Peyer's patch (tissue), 4 donors: ENCODE measurements around the gene HNRNPL. TPM values are rescaled to one million over a fixed set of nuclear protein-coding genes. Genes with fewer than 3 reads are reported as not detected.
"Not testable (repeated sequence)": the region's sequence is repeated elsewhere in the genome, so short reads cannot be mapped to it uniquely, and the experiment has no call there.

Experiments
- DNase-seq, 3 donors: peaks; one replicate each; pipeline ENCODE4 v3.0.0-alpha.2; 2017 to 2019
- H3K27ac ChIP-seq, 4 donors: fragments of 200-600 bp; sonication (generic); one replicate each; pipeline ENCODE4 v1.5.1; 2016 to 2019
- H3K27me3 ChIP-seq, 2 donors: fragments of 200-600 bp; sonication (generic); one replicate each; pipeline ENCODE4 v1.5.1; 2019
- H3K36me3 ChIP-seq, 3 donors: fragments of 200-600 bp; sonication (generic); one replicate each; pipeline ENCODE4 v1.5.1; 2016 to 2019
- H3K4me1 ChIP-seq, 4 donors: fragments of 200-600 bp; sonication (generic); one replicate each; pipeline ENCODE4 v1.5.1; 2016 to 2019
- H3K4me3 ChIP-seq, 4 donors: fragments of 200-600 bp; sonication (generic); 1 replicate in 3 of 4; 2 replicates in 1 of 4; pipeline ENCODE4 v1.5.1; 2016 to 2019; ENCODE audit warnings: mild to moderate bottlenecking in 1 of 4
- H3K9me3 ChIP-seq, 4 donors: fragments of 200-600 bp; sonication (generic); one replicate each; pipeline ENCODE4 v1.5.1; 2016 to 2019; ENCODE audit warnings: mild to moderate bottlenecking in 1 of 4
- POLR2A ChIP-seq, 2 donors: fragments of 450-650 bp; IDR thresholded peaks; one replicate each; pipeline ENCODE4 v1.5.1; 2017; ENCODE audit warnings: antibody characterized with exemption in 2 of 2, mild to moderate bottlenecking in 2 of 2, moderate library complexity in 2 of 2
- total RNA-seq, 4 donors: library from RNA; depleted of rRNA; stranded (reverse); fragments of >200 nt; gene quantifications; one replicate each; pipeline ENCODE4 v1.1.0, GENCODE V29; 2016
- TF ChIP-seq, protein P1 (sequence below), 6 experiments: fragments of 450-650 bp in 4 of 6; fragments of 200-600 bp in 2 of 6; sonication (generic) in 1 of 6; IDR thresholded peaks; one replicate each; pipeline ENCODE4 v1.5.1; 2017 to 2019; ENCODE audit warnings: antibody characterized with exemption in 6 of 6, mild to moderate bottlenecking in 3 of 6, moderate library complexity in 1 of 6

Gene HNRNPL
- total RNA-seq, 4 donors from 2014 or later: 149 to 229 (median 186) TPM

DNA sequence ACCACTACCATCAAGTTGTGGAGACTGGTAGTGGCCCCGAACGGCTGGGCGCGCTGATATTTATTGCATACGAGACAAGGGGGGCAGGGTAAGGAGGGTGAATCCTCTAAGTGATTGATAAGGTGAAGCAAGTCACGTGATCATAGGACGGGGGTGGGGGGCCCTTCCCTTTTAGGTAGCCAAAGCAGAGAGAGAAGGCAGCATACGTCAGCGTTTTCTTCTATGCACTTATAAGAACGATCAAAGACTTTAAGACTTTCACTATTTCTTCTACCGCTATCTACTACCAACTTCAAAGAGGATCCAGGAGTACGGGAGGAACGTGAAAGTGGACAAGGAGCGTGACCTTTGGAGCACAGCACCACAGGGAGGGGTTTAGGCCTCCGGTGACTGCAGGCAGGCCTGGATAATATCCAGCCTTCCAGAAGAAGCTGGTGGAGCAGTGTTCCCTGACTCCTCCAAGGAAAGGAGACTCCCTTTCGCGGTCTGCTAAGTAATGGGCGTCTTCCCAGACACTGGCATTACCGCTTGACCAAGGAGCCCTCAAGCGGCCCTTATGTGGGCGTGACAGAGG lies 9.9 kb upstream of the HNRNPL start:
- H3K4me3 ChIP-seq, H3K9me3 ChIP-seq, H3K36me3 ChIP-seq, H3K27me3 ChIP-seq: not testable (repeated sequence)
- Histone ChIP-seq H3K27ac (peak overlapping the region in 3 of 4 donors; percentile 16 to 81 (median 61)), H3K4me1 (peaks cover 3 to 31% (median 13%) of the 10 kb centered on the region in 4 donors)
- peak in 2 of 3 donors; percentile 69 to 82 for DNase-seq
- peak in 1 of 2 donors; percentile 75 for TF ChIP-seq POLR2A (IDR thresholded peaks at IDR 0.05)

- Histone ChIP-seq H3K27ac (peak overlapping the region in 3 of 4 donors; percentile 42 to 74 (median 65)), H3K36me3 (no peaks in the 10 kb centered on the region), H3K4me1 (peaks cover 0 to 17% (median 6%) of the 10 kb centered on the region in 4 donors), H3K4me3 (no peak overlapping the region), H3K27me3 (no peaks in the 10 kb centered on the region), H3K9me3 (no peaks in the 10 kb centered on the region)
- TF ChIP-seq, protein P1, sequence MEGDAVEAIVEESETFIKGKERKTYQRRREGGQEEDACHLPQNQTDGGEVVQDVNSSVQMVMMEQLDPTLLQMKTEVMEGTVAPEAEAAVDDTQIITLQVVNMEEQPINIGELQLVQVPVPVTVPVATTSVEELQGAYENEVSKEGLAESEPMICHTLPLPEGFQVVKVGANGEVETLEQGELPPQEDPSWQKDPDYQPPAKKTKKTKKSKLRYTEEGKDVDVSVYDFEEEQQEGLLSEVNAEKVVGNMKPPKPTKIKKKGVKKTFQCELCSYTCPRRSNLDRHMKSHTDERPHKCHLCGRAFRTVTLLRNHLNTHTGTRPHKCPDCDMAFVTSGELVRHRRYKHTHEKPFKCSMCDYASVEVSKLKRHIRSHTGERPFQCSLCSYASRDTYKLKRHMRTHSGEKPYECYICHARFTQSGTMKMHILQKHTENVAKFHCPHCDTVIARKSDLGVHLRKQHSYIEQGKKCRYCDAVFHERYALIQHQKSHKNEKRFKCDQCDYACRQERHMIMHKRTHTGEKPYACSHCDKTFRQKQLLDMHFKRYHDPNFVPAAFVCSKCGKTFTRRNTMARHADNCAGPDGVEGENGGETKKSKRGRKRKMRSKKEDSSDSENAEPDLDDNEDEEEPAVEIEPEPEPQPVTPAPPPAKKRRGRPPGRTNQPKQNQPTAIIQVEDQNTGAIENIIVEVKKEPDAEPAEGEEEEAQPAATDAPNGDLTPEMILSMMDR (IDR thresholded peaks at IDR 0.05): no peak
- no peak for TF ChIP-seq POLR2A (IDR thresholded peaks at IDR 0.05)
- DNase-seq: no peak
Observed at GRCh38 chr19:38856813-38857212, 7.0 kb upstream of the HNRNPL start.

- DNase-seq, H3K27ac ChIP-seq: not testable (repeated sequence)
Observed at GRCh38 chr19:38855751-38856150, 6.0 kb upstream of the HNRNPL start.

DNA sequence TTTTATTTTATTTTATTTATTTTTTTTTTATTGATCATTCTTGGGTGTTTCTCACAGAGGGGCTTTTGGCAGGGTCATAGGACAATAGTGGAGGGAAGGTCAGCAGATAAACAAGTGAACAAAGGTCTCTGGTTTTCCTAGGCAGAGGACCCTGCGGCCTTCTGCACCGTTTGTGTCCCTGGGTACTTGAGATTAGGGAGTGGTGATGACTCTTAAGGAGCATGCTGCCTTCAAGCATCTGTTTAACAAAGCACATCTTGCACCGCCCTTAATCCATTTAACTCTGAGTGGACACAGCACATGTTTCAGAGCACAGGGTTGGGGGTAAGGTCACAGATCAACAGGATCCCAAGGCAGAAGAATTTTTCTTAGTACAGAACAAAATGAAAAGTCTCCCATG lies 5.2 kb upstream of the HNRNPL start:
- H3K36me3 ChIP-seq, H3K27ac ChIP-seq: not testable (repeated sequence)

More at GRCh38 chr19:38855751-38856150, 6.0 kb upstream of the HNRNPL start:
- H3K4me3 ChIP-seq, H3K27me3 ChIP-seq, H3K9me3 ChIP-seq, H3K36me3 ChIP-seq: not testable (repeated sequence)
- peaks cover 0 to 21% (median 10%) of the 10 kb centered on the region in 4 donors for H3K4me1 ChIP-seq

DNA sequence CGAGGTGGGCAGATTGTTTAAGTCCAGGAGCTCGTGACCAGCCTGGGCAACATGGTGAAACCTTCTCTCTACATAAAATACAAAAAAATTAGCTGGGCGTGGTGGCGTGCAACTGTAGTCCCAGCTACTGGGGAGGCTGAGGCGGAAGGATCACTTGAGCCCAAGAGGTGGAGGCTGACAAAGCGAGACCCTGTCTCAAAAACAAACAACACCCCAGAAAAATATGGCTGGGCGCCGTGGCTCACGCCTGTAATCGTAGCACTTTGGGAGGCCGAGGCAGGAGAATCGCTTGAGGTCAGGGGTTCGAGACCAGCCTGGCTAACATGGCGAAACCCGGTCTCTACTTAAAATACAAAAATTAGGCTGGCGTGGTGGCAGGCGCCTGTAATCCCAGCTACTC lies 3.4 kb upstream of the HNRNPL start:
- no peaks in the 10 kb centered on the region for H3K36me3 ChIP-seq
- H3K27me3 ChIP-seq: no peaks in the 10 kb centered on the region
- no peak for TF ChIP-seq POLR2A (IDR thresholded peaks at IDR 0.05)
- TF ChIP-seq, protein P1 (IDR thresholded peaks at IDR 0.05): no peak
- H3K9me3 ChIP-seq: no peaks in the 10 kb centered on the region
- H3K4me3 ChIP-seq: peak overlapping the region in 1 of 4 donors; percentile 94
- peaks cover 0 to 20% (median 10%) of the 10 kb centered on the region in 4 donors for H3K4me1 ChIP-seq
- H3K27ac ChIP-seq: peak overlapping the region; percentile 99 to 100 (median 100)
- no peak for DNase-seq

More for the DNA sequence above, 5.2 kb upstream of the HNRNPL start:
- not testable (repeated sequence) for DNase-seq, H3K9me3 ChIP-seq, H3K27me3 ChIP-seq, H3K4me3 ChIP-seq
- peaks cover 0 to 21% (median 7%) of the 10 kb centered on the region in 4 donors for H3K4me1 ChIP-seq

DNA sequence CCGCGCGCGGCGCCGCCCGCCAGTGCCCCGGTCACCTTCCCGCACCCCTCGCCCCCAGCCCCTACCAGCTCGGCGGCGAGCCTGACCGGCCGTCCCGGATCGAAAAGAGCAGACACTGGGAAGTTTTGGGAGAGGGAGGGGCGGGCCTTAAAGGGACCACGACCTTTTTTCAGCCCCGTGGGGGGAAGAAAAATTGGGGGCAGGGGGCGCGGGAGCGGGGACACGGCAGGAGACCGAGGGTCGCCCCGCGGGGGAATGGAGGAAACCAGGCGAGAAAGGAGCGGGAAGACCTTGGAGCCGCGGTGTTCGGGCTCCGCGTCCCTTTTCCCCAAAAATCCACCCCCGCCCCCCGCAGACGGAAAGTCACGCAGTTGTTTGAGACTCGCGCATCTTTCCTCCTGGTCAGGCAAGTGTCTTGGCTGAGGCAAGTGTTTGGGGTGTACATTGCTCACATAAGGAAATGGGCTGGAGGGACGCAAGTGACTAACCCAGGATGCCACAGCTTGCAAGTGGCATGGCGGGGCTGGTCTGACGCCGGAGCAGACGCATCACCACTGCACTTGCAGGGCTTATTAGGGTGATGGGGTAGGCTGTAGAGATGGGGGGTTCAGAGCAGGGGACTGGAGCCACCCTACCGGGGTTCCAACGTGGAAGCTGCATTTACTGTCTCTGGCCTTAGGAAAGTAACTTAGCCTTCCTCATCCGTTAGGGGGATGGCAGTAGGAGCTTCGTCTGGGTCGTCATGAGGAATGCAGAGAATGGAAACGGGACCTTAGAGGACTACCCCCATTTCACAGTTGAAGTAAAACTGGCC lies 2.7 kb upstream of the HNRNPL start:
- Histone ChIP-seq H3K27ac (peak overlapping the region; percentile 99 to 100 (median 100)), H3K27me3 (no peaks in the 10 kb centered on the region), H3K4me1 (peaks cover 0 to 24% (median 16%) of the 10 kb centered on the region in 4 donors), H3K9me3 (no peaks in the 10 kb centered on the region), H3K4me3 (peak overlapping the region; percentile 83 to 96 (median 94)), H3K36me3 (peaks cover 0 to 4% (median 0%) of the 10 kb centered on the region in 3 donors)
- DNase-seq: peak; percentile 66 to 81 (median 74)
- TF ChIP-seq, protein P1 (IDR thresholded peaks at IDR 0.05): no peak
- TF ChIP-seq POLR2A (IDR thresholded peaks at IDR 0.05): peak in 1 of 2 donors; percentile 40
